Natural killer cell (primary cell): ENCODE results near the gene HES6. TPM values are rescaled to one million over a fixed set of nuclear protein-coding genes. Genes with fewer than 3 reads are reported as not detected.

Source experiments
- ATAC-seq, 3 donors: fragments of 150-1000 bp in 2 of 3; fragments of 200-7000 bp in 1 of 3; cut with Tn5 transposase; 1 replicate in 1 of 3; 2 replicates in 2 of 3; pipeline ENCODE4 v1.10.0; 2021; ENCODE audit warnings: mild to moderate bottlenecking in 2 of 3, moderate library complexity in 2 of 3
- DNase-seq, 2 donors: peaks; one replicate each; pipeline versions ENCODE4 v3.0.0 to v3.0.0-alpha.2; 2013 to 2021; ENCODE audit warnings: mixed read lengths in 1 of 2
- H3K27ac ChIP-seq: one replicate; pipeline ENCODE4 v1.5.1; 2013; ENCODE audit warnings: mild to moderate bottlenecking, low read length
- H3K27me3 ChIP-seq: one replicate; pipeline ENCODE4 v1.6.1; 2013; ENCODE audit warnings: low read length; ENCODE audit not compliant: control insufficient read depth, insufficient read depth
- H3K36me3 ChIP-seq: one replicate; pipeline ENCODE4 v1.6.1; 2013; ENCODE audit warnings: low read length; ENCODE audit not compliant: control insufficient read depth, insufficient read depth
- H3K4me1 ChIP-seq: one replicate; pipeline ENCODE4 v1.6.1; 2013; ENCODE audit warnings: low read length; ENCODE audit not compliant: control insufficient read depth, insufficient read depth
- H3K4me3 ChIP-seq: one replicate; pipeline ENCODE4 v1.5.1; 2013; ENCODE audit warnings: low read length
- H3K9me3 ChIP-seq: one replicate; pipeline ENCODE4 v1.6.1; 2013; ENCODE audit warnings: low read length; ENCODE audit not compliant: control insufficient read depth, insufficient read depth
- H3K27ac Mint-ChIP-seq, 2 donors: one replicate each; pipeline ENCODE4 v1.8.0; 2022; ENCODE audit warnings: mild to moderate bottlenecking in 2 of 2, mixed read lengths in 2 of 2, moderate library complexity in 1 of 2
- H3K27me3 Mint-ChIP-seq, 2 donors: one replicate each; pipeline ENCODE4 v1.8.0; 2022; ENCODE audit warnings: low read depth in 2 of 2, mixed read lengths in 2 of 2
- H3K36me3 Mint-ChIP-seq: one replicate; pipeline ENCODE4 v1.8.0; 2022; ENCODE audit warnings: mixed read lengths
- H3K4me1 Mint-ChIP-seq, 2 donors: one replicate each; pipeline ENCODE4 v1.8.0; 2022; ENCODE audit warnings: mixed read lengths in 2 of 2
- H3K4me3 Mint-ChIP-seq: one replicate; pipeline ENCODE4 v1.8.0; 2022; ENCODE audit warnings: mild to moderate bottlenecking, moderate library complexity, mixed read lengths
- H3K9me3 Mint-ChIP-seq, 2 donors: one replicate each; pipeline ENCODE4 v1.8.0; 2022; ENCODE audit warnings: mixed read lengths in 2 of 2
- CTCF ChIP-seq: fragments of 200-600 bp; IDR thresholded peaks from one replicate; pipeline ENCODE4 v1.8.0; 2022; ENCODE audit warnings: antibody characterized with exemption
- WGBS: methylation state at CpG from one replicate; pipeline ENCODE4 v1.1.7; 2013; ENCODE audit warnings: missing lambda C conversion rate; ENCODE audit not compliant: insufficient coverage; 5-methylcytosine and 5-hydroxymethylcytosine counted together
- intact Hi-C: fragments of 100-400 bp; cut with micrococcal nuclease; formaldehyde crosslinking; loops from one replicate; pipeline ENCODE4 v1.14.2; 2022
- total RNA-seq, 4 donors: library from RNA; stranded (reverse); fragments of 120-200 nt in 1 of 4; gene quantifications; one replicate each; pipeline versions ENCODE4 v1.2.3 to v1.2.4, GENCODE V29; 2013 to 2022

The HES6 gene
- total RNA-seq, 3 donors from 2014 or later (not counting 1 experiment from before 2014, with no cell fraction given): 11.3 to 15.4 (median 13.5) TPM

GRCh38 chr2:238279324-238279682, 39.5 kb upstream of the HES6 start:
- Histone ChIP-seq H3K9me3 (no peaks in the 10 kb centered on the region), H3K27ac (no peak overlapping the region), H3K27me3 (no peaks in the 10 kb centered on the region), H3K4me1 (no peaks in the 10 kb centered on the region), H3K4me3 (no peak overlapping the region), H3K36me3 (peaks cover 26% of the 10 kb centered on the region)
- TF ChIP-seq CTCF: no peak
- Mint-ChIP-seq H3K27ac (no peak overlapping the region), H3K9me3 (no peaks in the 10 kb centered on the region), H3K27me3 (no peaks in the 10 kb centered on the region), H3K36me3 (no peaks in the 10 kb centered on the region), H3K4me3 (no peak overlapping the region), H3K4me1 (peaks cover 21 to 32% of the 10 kb centered on the region in 2 donors)
- DNase-seq (no peak), ATAC-seq (no peak)
- intact Hi-C loops: no loop called here
- WGBS: 91% methylated on average over 6 of the region's 6 CpGs

GRCh38 chr2:238278626-238279323, 38.9 kb upstream of the HES6 start:
- Histone ChIP-seq H3K27ac (no peak overlapping the region), H3K4me1 (no peaks in the 10 kb centered on the region), H3K4me3 (no peak overlapping the region), H3K9me3 (no peaks in the 10 kb centered on the region), H3K27me3 (no peaks in the 10 kb centered on the region), H3K36me3 (peaks cover 27% of the 10 kb centered on the region)
- WGBS: 88% methylated on average over 9 of the region's 9 CpGs
- intact Hi-C loops: no loop called here
- Mint-ChIP-seq H3K4me1 (peaks cover 21 to 32% of the 10 kb centered on the region in 2 donors), H3K36me3 (no peaks in the 10 kb centered on the region), H3K4me3 (no peak overlapping the region), H3K9me3 (no peaks in the 10 kb centered on the region), H3K27ac (no peak overlapping the region), H3K27me3 (no peaks in the 10 kb centered on the region)
- ATAC-seq: no peak
- TF ChIP-seq CTCF: no peak
- no peak for DNase-seq

- ATAC-seq (no peak), DNase-seq (no peak)
- Histone ChIP-seq H3K36me3 (peaks cover 29% of the 10 kb centered on the region), H3K4me1 (no peaks in the 10 kb centered on the region), H3K27ac (no peak overlapping the region), H3K4me3 (no peak overlapping the region), H3K27me3 (no peaks in the 10 kb centered on the region), H3K9me3 (no peaks in the 10 kb centered on the region)
- TF ChIP-seq CTCF: no peak
- H3K4me3 Mint-ChIP-seq: no peak overlapping the region
- no peaks in the 10 kb centered on the region for H3K27me3 Mint-ChIP-seq
- H3K9me3 Mint-ChIP-seq: no peaks in the 10 kb centered on the region
- no peak overlapping the region for H3K27ac Mint-ChIP-seq
- 98% methylated on average over 15 of the region's 15 CpGs for WGBS
- H3K4me1 Mint-ChIP-seq: peaks cover 20 to 24% of the 10 kb centered on the region in 2 donors
- H3K36me3 Mint-ChIP-seq: no peaks in the 10 kb centered on the region
- intact Hi-C loops: no loop called here
Observed at GRCh38 chr2:238277695-238278094, 37.9 kb upstream of the HES6 start.
